Measurements from ENCODE around the gene URI1.

DNA sequence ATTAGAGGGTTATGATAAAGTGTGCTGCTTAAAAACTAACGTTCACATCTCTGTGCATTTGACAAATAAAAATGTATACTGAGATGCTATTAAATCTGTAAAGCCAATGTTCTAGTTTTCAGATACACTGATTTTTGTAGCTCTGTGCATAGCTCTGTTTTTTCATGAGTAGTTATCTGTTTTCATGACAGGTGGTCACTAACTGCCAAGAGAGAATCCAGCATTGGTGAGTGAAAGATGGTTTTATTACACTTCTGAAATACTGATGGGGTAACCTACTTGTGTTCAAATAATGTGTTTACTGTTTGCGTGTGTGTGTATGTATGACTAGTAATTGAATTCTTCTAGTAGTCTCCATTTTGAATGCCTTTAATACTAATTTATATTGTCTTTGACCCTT is 29.0 kb downstream of the URI1 start:
- TF ChIP-seq, protein P1, sequence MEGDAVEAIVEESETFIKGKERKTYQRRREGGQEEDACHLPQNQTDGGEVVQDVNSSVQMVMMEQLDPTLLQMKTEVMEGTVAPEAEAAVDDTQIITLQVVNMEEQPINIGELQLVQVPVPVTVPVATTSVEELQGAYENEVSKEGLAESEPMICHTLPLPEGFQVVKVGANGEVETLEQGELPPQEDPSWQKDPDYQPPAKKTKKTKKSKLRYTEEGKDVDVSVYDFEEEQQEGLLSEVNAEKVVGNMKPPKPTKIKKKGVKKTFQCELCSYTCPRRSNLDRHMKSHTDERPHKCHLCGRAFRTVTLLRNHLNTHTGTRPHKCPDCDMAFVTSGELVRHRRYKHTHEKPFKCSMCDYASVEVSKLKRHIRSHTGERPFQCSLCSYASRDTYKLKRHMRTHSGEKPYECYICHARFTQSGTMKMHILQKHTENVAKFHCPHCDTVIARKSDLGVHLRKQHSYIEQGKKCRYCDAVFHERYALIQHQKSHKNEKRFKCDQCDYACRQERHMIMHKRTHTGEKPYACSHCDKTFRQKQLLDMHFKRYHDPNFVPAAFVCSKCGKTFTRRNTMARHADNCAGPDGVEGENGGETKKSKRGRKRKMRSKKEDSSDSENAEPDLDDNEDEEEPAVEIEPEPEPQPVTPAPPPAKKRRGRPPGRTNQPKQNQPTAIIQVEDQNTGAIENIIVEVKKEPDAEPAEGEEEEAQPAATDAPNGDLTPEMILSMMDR (IDR thresholded peaks at IDR 0.05; ENCODE audit: control extremely low read depth in 1 of 3, insufficient read depth in 1 of 3, low read depth in 1 of 3, low read length in 3 of 3), result no peak
- TF ChIP-seq FOSL1 (IDR thresholded peaks at IDR 0.05; ENCODE audit: insufficient read depth, low read depth, low read length), result no peak
- TF ChIP-seq ZNF274 (IDR thresholded peaks at IDR 0.05; ENCODE audit: borderline replicate concordance, extremely low read depth, low read length), result no peak
- no peak for TF ChIP-seq SIN3A (conservative IDR thresholded peaks at IDR 0.05 in 1 of 2, IDR thresholded peaks at IDR 0.05 in 1 of 2; ENCODE audit: low read depth in 1 of 2, low read length in 2 of 2)
- TF ChIP-seq YY1 (IDR thresholded peaks at IDR 0.05; ENCODE audit: low read depth, low read length), result no peak
- no peak for TF ChIP-seq EZH2 (IDR thresholded peaks at IDR 0.05; ENCODE audit: low read depth, low read length, severe bottlenecking)
- no peak for TF ChIP-seq POLR2A (IDR thresholded peaks at IDR 0.05; ENCODE audit: control extremely low read depth in 1 of 2, low read depth in 2 of 2, low read length in 2 of 2)
- no peak for TF ChIP-seq GABPA (IDR thresholded peaks at IDR 0.05; ENCODE audit: borderline replicate concordance, insufficient read depth, low read length)
- TF ChIP-seq, protein P2, sequence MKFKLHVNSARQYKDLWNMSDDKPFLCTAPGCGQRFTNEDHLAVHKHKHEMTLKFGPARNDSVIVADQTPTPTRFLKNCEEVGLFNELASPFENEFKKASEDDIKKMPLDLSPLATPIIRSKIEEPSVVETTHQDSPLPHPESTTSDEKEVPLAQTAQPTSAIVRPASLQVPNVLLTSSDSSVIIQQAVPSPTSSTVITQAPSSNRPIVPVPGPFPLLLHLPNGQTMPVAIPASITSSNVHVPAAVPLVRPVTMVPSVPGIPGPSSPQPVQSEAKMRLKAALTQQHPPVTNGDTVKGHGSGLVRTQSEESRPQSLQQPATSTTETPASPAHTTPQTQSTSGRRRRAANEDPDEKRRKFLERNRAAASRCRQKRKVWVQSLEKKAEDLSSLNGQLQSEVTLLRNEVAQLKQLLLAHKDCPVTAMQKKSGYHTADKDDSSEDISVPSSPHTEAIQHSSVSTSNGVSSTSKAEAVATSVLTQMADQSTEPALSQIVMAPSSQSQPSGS (IDR thresholded peaks at IDR 0.05; ENCODE audit: low read length), result no peak
- no peak for TF ChIP-seq RAD21 (IDR thresholded peaks at IDR 0.05 in 1 of 2, conservative IDR thresholded peaks at IDR 0.05 in 1 of 2; ENCODE audit: low read depth in 2 of 2, low read length in 2 of 2)
- TF ChIP-seq EP300 (IDR thresholded peaks at IDR 0.05; ENCODE audit: borderline replicate concordance in 1 of 2, low read depth in 2 of 2, low read length in 2 of 2), result no peak

Measured in H1 (cell line).